ENCODE data around the gene ST3GAL6.

The ST3GAL6 gene

GRCh38 chr3:98798820-98799219 is 35.7 kb downstream of the ST3GAL6 start:
- H3K4me1 ChIP-seq (ENCODE audit: control insufficient read depth in 1 of 2, insufficient read depth in 2 of 2, low read length in 2 of 2) = no peaks in the 10 kb centered on the region
- no peak overlapping the region for H3K23ac ChIP-seq (ENCODE audit: low read length)
- no peaks in the 10 kb centered on the region for H3K79me1 ChIP-seq (ENCODE audit: low read length)
- no peak overlapping the region for H2AK5ac ChIP-seq (ENCODE audit: low read length)
- no peak overlapping the region for H4K91ac ChIP-seq (ENCODE audit: low read depth, low read length)
- no peak overlapping the region for H3K4me3 ChIP-seq (ENCODE audit: low read depth, low read length)
- H3K14ac ChIP-seq (ENCODE audit: low read length) = no peak overlapping the region
- no peak overlapping the region for H3K27ac ChIP-seq (ENCODE audit: low read depth, low read length)
- no peak overlapping the region for H4K12ac ChIP-seq (ENCODE audit: low read depth, low read length)
- no peak overlapping the region for H2AFZ ChIP-seq (ENCODE audit: insufficient read depth, low read length, poor library complexity)
- no peaks in the 10 kb centered on the region for H3K79me2 ChIP-seq (ENCODE audit: control insufficient read depth, insufficient read depth, low read length, poor library complexity)
- H2BK5ac ChIP-seq (ENCODE audit: low read depth, low read length, poor library complexity) = no peak overlapping the region
- DNase-seq = peak in 1 of 2 donors; percentile 9
- no CpG with 5 or more reads among the region's 4 CpGs for WGBS (ENCODE audit: extremely low coverage, insufficient coverage, insufficient read length)
- H3K4me2 ChIP-seq (ENCODE audit: low read length) = no peak overlapping the region
- no peak overlapping the region for H3K18ac ChIP-seq (ENCODE audit: low read length)
- peaks cover 5 to 6% of the 10 kb centered on the region in 2 experiments for H3K36me3 ChIP-seq (ENCODE audit: control insufficient read depth in 1 of 2, insufficient read depth in 2 of 2, low read length in 2 of 2)
- H2BK120ac ChIP-seq (ENCODE audit: insufficient read depth, low read length, poor library complexity) = no peak overlapping the region
- H4K8ac ChIP-seq (ENCODE audit: low read depth, low read length) = no peak overlapping the region
- H2BK12ac ChIP-seq (ENCODE audit: low read length) = no peak overlapping the region
- no peak overlapping the region for H3K9ac ChIP-seq (ENCODE audit: low read length)
- no peaks in the 10 kb centered on the region for H3K9me3 ChIP-seq (ENCODE audit: insufficient read depth, low read depth, low read length)
- no peak overlapping the region for H3K4ac ChIP-seq (ENCODE audit: low read depth, low read length)
- H3K27me3 ChIP-seq (ENCODE audit: insufficient read depth, low read length) = no peaks in the 10 kb centered on the region

GRCh38 chr3:98799479-98799878 is 36.3 kb downstream of the ST3GAL6 start:
- no peak overlapping the region for H2AFZ ChIP-seq (ENCODE audit: insufficient read depth, low read length, poor library complexity)
- DNase-seq = no peak
- H3K79me2 ChIP-seq (ENCODE audit: control insufficient read depth, insufficient read depth, low read length, poor library complexity) = no peaks in the 10 kb centered on the region
- no peak overlapping the region for H3K4me2 ChIP-seq (ENCODE audit: low read length)
- peaks cover 5 to 6% of the 10 kb centered on the region in 2 experiments for H3K36me3 ChIP-seq (ENCODE audit: control insufficient read depth in 1 of 2, insufficient read depth in 2 of 2, low read length in 2 of 2)
- no peak overlapping the region for H3K14ac ChIP-seq (ENCODE audit: low read length)
- no CpG with 5 or more reads among the region's 3 CpGs for WGBS (ENCODE audit: extremely low coverage, insufficient coverage, insufficient read length)
- no peak overlapping the region for H4K12ac ChIP-seq (ENCODE audit: low read depth, low read length)
- H3K4me1 ChIP-seq (ENCODE audit: control insufficient read depth in 1 of 2, insufficient read depth in 2 of 2, low read length in 2 of 2) = no peaks in the 10 kb centered on the region
- H3K27me3 ChIP-seq (ENCODE audit: insufficient read depth, low read length) = no peaks in the 10 kb centered on the region
- no peak overlapping the region for H4K91ac ChIP-seq (ENCODE audit: low read depth, low read length)
- no peak overlapping the region for H3K18ac ChIP-seq (ENCODE audit: low read length)
- no peak overlapping the region for H2BK120ac ChIP-seq (ENCODE audit: insufficient read depth, low read length, poor library complexity)
- H3K4me3 ChIP-seq (ENCODE audit: low read depth, low read length) = no peak overlapping the region
- no peak overlapping the region for H3K27ac ChIP-seq (ENCODE audit: low read depth, low read length)
- H3K23ac ChIP-seq (ENCODE audit: low read length) = no peak overlapping the region
- H2BK5ac ChIP-seq (ENCODE audit: low read depth, low read length, poor library complexity) = no peak overlapping the region
- no peak overlapping the region for H2BK12ac ChIP-seq (ENCODE audit: low read length)
- H3K79me1 ChIP-seq (ENCODE audit: low read length) = no peaks in the 10 kb centered on the region
- no peaks in the 10 kb centered on the region for H3K9me3 ChIP-seq (ENCODE audit: insufficient read depth, low read depth, low read length)
- no peak overlapping the region for H3K4ac ChIP-seq (ENCODE audit: low read depth, low read length)
- no peak overlapping the region for H2AK5ac ChIP-seq (ENCODE audit: low read length)
- no peak overlapping the region for H4K8ac ChIP-seq (ENCODE audit: low read depth, low read length)
- H3K9ac ChIP-seq (ENCODE audit: low read length) = no peak overlapping the region

- Histone ChIP-seq H2BK5ac (ENCODE audit: low read depth, low read length, poor library complexity) (no peak overlapping the region), H2AFZ (ENCODE audit: insufficient read depth, low read length, poor library complexity) (no peak overlapping the region), H4K8ac (ENCODE audit: low read depth, low read length) (no peak overlapping the region), H2BK12ac (ENCODE audit: low read length) (no peak overlapping the region), H3K79me2 (ENCODE audit: control insufficient read depth, insufficient read depth, low read length, poor library complexity) (no peaks in the 10 kb centered on the region), H3K4me3 (ENCODE audit: low read depth, low read length) (no peak overlapping the region), H3K18ac (ENCODE audit: low read length) (no peak overlapping the region), H3K4me2 (ENCODE audit: low read length) (no peak overlapping the region), H3K27me3 (ENCODE audit: insufficient read depth, low read length) (no peaks in the 10 kb centered on the region), H4K12ac (ENCODE audit: low read depth, low read length) (no peak overlapping the region), H3K27ac (ENCODE audit: low read depth, low read length) (no peak overlapping the region), H3K9me3 (ENCODE audit: insufficient read depth, low read depth, low read length) (no peaks in the 10 kb centered on the region), H3K79me1 (ENCODE audit: low read length) (no peaks in the 10 kb centered on the region), H3K9ac (ENCODE audit: low read length) (no peak overlapping the region), H4K91ac (ENCODE audit: low read depth, low read length) (no peak overlapping the region), H3K4ac (ENCODE audit: low read depth, low read length) (no peak overlapping the region), H2AK5ac (ENCODE audit: low read length) (no peak overlapping the region), H3K4me1 (ENCODE audit: control insufficient read depth in 1 of 2, insufficient read depth in 2 of 2, low read length in 2 of 2) (no peaks in the 10 kb centered on the region), H3K36me3 (ENCODE audit: control insufficient read depth in 1 of 2, insufficient read depth in 2 of 2, low read length in 2 of 2) (peaks cover 5% of the 10 kb centered on the region in 2 experiments), H3K23ac (ENCODE audit: low read length) (no peak overlapping the region), H2BK120ac (ENCODE audit: insufficient read depth, low read length, poor library complexity) (no peak overlapping the region), H3K14ac (ENCODE audit: low read length) (no peak overlapping the region)
- no CpG with 5 or more reads among the region's 3 CpGs for WGBS (ENCODE audit: extremely low coverage, insufficient coverage, insufficient read length)
- peak in 1 of 2 donors; percentile 34 for DNase-seq
Measured at GRCh38 chr3:98800401-98800800, 37.3 kb downstream of the ST3GAL6 start.

GRCh38 chr3:98801043-98801747 is 38.1 kb downstream of the ST3GAL6 start:
- Histone ChIP-seq H3K9me3 (ENCODE audit: insufficient read depth, low read depth, low read length) (no peaks in the 10 kb centered on the region), H3K23ac (ENCODE audit: low read length) (no peak overlapping the region), H2AK5ac (ENCODE audit: low read length) (no peak overlapping the region), H3K79me1 (ENCODE audit: low read length) (no peaks in the 10 kb centered on the region), H2BK5ac (ENCODE audit: low read depth, low read length, poor library complexity) (no peak overlapping the region), H3K27me3 (ENCODE audit: insufficient read depth, low read length) (no peaks in the 10 kb centered on the region), H4K12ac (ENCODE audit: low read depth, low read length) (no peak overlapping the region), H4K91ac (ENCODE audit: low read depth, low read length) (no peak overlapping the region), H4K8ac (ENCODE audit: low read depth, low read length) (no peak overlapping the region), H3K4me3 (ENCODE audit: low read depth, low read length) (no peak overlapping the region), H3K4me1 (ENCODE audit: control insufficient read depth in 1 of 2, insufficient read depth in 2 of 2, low read length in 2 of 2) (no peaks in the 10 kb centered on the region), H3K4me2 (ENCODE audit: low read length) (no peak overlapping the region), H3K9ac (ENCODE audit: low read length) (no peak overlapping the region), H2AFZ (ENCODE audit: insufficient read depth, low read length, poor library complexity) (no peak overlapping the region), H3K27ac (ENCODE audit: low read depth, low read length) (no peak overlapping the region), H3K18ac (ENCODE audit: low read length) (no peak overlapping the region), H3K4ac (ENCODE audit: low read depth, low read length) (no peak overlapping the region), H3K14ac (ENCODE audit: low read length) (no peak overlapping the region), H2BK120ac (ENCODE audit: insufficient read depth, low read length, poor library complexity) (no peak overlapping the region), H2BK12ac (ENCODE audit: low read length) (no peak overlapping the region), H3K36me3 (ENCODE audit: control insufficient read depth in 1 of 2, insufficient read depth in 2 of 2, low read length in 2 of 2) (peaks cover 6 to 7% of the 10 kb centered on the region in 2 experiments), H3K79me2 (ENCODE audit: control insufficient read depth, insufficient read depth, low read length, poor library complexity) (no peaks in the 10 kb centered on the region)
- peak in 1 of 2 donors; percentile 64 for DNase-seq
- WGBS (ENCODE audit: extremely low coverage, insufficient coverage, insufficient read length) = no CpG with 5 or more reads among the region's 7 CpGs

Data from trophoblast cell (in vitro differentiated cells and primary cell).